Measurements from ENCODE around the gene XG.
"Not testable (repeated sequence)": the region's sequence is repeated elsewhere in the genome, so short reads cannot be mapped to it uniquely, and the experiment has no call there.

XG gene

DNA sequence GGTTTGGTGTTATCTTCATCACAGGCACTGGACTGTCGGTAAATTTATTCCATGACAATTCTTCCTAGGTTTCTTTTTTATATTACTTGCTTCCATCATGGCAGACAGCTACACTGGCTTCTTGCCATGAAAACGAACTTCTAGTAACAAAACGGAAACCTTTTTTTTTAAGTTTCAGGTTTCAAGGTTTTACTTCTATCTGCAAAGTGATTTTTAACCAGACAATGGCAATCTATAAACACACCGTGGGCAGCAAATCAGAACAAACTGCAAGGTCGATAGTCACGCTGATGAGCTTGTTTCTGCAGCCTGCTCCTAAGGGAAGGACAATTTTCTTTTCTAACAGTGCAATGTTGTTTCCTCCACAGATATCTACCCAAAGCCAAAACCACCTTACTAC is 29.9 kb downstream of the XG start:
- DNase-seq: no peak

- no peak for DNase-seq
Observed at GRCh38 chrX:2782171-2782570, 30.3 kb downstream of the XG start.

- DNase-seq: no peak
Observed at GRCh38 chrX:2782778-2783177, 30.9 kb downstream of the XG start.

GRCh38 chrX:2784026-2784425 is 32.2 kb downstream of the XG start:
- DNase-seq: no peak

GRCh38 chrX:2785538-2785937 is 33.7 kb downstream of the XG start:
- DNase-seq: no peak

DNA sequence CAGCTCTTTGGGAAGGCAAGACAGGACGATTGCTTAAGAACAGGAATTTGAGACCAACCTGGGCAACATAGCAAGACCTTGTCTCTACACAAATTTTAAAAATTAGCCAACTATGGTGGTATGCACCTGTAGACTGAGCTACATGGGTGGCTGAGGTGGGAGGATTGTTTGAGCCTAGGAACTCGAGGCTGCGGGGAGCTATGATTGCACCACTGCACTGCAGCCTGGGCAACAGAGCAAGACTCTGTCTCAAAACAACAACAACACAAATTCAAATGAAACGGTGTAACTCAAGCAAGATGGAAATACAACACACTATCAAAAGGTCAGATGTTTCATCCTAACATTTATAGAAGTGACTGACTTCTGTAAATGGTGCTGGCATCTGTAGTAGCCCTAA is 37.1 kb downstream of the XG start:
- no peak for DNase-seq

- DNase-seq: no peak
Observed at GRCh38 chrX:2789569-2789968, 37.7 kb downstream of the XG start.

DNA sequence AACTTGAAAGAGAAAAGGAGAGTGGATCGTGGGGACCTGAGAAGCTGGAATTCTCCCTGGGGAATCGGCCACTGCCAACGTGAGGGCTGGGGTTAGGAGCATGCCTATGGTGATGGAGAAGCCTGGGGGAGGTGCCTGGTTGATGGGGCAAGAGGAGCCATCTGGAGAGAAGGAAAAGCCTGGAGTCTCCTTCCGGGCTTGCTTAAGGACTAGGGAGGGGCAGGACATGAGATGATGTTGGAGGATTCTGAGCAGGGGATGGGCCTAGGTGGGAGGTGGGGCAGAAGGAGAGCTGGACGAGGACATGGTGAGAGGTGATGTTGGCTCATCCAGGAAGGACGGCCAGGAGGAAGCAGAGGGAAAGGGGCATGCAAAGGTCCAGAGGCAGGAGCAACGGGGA is 41.9 kb downstream of the XG start:
- DNase-seq: no peak

DNA sequence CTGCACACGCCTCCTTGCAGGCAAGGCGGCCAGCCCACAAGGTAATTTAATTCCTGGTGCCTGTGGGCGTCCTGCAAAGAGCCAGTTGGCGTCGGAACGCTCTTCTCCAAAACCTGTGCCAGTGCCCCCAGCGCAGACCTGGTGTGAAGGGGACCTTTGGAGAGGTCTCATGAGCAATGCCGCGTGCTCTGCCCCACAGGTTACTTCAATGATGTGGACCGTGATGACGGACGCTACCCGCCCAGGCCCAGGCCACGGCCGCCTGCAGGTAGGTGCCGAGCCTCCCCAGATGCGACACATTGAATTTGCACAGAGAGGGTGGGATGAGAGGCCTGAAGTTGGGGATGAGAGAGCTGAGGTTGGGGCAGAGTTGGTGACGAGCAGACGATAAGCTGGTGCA is 42.5 kb downstream of the XG start:
- DNase-seq: no peak

DNA sequence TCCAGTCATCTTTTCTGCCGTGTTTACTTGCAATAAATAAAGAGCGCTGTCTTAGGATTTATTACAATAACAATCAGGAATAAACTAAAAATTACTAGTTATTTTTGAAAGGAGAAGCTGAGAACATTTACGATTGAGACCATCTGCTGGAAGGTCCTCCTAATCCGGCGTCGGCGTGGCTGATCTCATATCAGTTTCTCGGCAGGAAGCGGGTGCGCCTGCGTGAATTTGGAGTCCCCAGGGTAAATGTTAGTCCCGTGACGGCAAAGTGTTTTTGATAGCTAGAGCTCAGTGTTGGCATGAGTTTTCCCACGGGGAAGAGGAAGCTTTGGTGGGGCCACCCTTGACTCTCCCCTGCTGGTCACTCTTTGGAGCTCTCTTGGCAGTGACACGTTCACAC is 45.0 kb downstream of the XG start:
- DNase-seq: not testable (repeated sequence)

DNA sequence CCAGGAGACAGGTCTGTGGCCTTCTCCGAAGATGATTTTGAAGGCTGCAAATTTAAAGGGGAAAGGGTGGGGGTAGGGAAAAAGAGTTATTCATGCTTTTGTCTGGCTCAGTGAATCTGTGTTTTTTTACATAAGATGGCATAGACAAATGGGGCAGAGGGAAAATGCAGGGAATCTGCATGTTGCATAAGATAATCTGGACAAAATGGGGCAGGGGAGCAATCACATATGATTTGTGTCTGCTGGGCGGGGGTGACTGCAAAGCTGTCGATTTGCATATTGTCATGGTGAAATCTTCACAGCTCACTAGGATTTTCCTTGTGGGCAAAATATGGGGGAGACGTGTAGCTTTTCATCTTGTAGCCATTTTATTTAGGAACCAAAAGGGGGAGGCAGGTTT is 47.5 kb downstream of the XG start:
- no peak for DNase-seq

- DNase-seq: not testable (repeated sequence)
Observed at GRCh38 chrX:2799980-2800379, 48.1 kb downstream of the XG start.

DNA sequence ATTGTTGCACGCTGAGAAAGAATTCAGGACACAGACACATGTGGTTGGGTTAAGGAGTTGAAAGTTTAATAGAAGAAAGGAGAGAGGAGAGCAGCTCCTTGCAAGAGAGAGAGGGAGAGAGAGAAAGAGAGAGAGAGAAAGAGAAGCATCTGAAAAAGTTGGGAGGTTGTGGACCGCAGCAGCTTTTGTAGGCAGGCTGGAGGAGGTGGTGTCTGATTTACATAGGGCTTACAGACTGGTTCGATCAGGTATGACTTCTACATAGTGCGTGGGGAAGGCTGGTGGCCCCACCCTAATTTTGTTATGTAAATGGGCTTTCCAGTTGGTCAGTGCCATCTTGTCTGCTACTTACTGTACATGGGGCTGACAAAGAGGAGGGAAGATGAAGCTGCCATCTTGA is 49.4 kb downstream of the XG start:
- no peak for DNase-seq

DNA sequence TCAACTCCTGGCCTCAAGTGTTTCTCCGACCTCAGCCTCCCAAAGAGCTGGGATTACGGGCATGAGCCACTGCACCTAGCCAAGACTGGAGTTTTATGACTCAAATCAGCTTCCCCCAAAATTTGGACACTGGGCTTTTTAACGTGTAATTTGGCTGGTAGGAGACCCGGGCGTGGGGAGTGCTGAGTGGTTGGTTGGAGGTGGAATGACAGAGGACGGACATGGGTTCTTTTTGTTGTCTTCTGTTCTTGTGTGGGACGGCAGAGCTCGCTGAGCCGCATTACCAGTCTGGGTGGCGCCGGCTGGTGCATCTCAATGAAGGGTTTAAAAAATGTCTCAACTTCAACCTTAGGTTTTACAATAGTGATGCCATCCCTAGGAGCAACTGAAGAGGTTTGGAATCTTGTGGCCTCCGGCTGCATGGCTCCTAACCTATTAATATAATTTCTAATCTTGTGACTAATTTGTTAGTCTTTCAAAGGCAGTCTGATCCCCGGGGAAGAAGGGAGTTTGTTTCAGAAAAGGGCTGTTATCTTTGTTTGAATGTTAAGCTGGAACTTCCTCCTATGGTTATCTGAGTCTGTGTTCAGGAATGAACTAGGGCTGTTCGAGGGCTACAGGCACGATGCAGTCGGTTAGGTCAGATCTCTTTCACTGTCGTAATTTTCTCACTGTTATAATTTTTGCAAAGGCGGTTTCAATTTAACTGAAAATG is 50.7 kb downstream of the XG start:
- peak; percentile 75 for DNase-seq

GRCh38 chrX:2803486-2803885 is 51.6 kb downstream of the XG start:
- DNase-seq: not testable (repeated sequence)

GRCh38 chrX:2804106-2804843 is 52.4 kb downstream of the XG start:
- DNase-seq: peak; percentile 13

- DNase-seq: peak; percentile 85
Observed at GRCh38 chrX:2804858-2805257, 53.0 kb downstream of the XG start.

DNA sequence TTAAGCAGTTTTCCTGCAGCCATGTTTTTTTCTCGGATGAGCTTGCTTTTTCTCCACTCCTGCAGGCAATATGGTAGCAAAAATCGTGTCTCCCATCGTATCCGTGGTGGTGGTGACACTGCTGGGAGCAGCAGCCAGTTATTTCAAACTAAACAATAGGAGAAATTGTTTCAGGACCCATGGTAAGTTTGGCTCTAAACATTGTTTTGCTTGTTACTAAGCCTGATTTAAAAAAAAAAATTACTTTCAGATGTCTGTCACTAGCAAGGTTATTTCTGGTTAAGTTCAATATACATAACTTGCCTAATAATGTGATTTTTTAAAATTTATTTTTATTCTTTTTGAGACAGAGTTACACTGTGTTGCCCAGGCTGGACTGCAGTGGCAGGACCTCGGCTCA is 59.4 kb downstream of the XG start:
- DNase-seq: peak; percentile 37

DNA sequence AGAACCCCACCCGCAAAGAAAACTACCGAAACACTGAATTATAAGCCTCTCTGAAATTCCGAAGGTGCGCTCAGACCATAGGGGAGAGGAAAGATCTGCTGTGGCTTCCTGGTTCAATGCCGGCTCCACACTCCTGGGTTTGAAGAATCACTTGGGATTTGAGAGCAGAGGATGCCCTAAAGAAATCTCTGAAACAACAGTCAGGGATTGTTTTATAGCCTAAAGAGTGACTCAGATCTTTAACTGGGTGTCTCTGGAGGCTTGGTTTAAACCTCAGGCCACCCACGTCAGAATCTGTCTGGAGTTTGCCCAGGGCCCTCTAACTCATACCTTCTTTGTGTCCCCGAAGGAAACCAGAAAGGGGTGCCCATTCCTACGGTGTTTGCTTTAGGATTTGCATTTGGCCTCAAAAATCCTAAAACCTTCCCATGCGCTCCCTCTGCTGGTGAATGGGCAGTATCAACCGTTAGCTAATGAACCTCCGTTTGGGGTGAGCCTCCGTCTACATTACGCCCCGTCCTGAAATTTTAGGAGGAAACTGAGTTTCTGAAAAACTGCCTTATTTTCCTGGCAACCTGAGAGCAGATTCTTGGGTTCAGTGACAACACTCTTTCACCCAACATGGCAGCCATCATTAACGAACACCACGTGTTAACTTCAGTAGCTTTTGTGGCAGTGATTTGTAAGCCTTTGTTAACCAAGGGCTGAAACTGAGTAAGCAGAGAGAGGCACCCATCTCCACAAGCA is 60.5 kb downstream of the XG start:
- DNase-seq: peak; percentile 59

DNA sequence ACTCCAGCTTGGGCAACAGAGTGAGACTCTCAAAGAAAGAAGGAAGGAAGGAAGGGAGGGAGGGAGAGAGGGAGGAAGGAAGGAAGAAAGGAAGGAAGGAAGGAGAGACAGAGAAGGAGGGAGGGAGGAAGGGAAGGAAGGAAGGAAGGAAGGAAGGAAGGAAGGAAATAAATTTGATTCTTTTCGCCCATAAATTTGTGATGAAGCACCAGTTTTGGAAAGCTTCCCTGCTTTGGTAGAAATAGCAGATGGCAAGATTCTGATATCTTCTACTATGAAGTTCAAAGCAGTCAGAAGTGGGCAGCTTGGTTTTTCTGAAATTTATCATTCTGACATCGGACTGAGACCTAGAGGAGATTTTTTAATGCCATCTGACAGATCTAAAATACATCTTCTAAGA is 65.2 kb downstream of the XG start:
- DNase-seq: no peak

- peak; percentile 17 for DNase-seq
Observed at GRCh38 chrX:2819345-2820135, 67.7 kb downstream of the XG start.

- DNase-seq: no peak
Observed at GRCh38 chrX:2820136-2820771, 68.4 kb downstream of the XG start.

Measured in fibroblast of skin of back (primary cell).